Medulla oblongata (tissue), 1 donor: Measurements from ENCODE around the gene HLX.

Experiments
- DNase-seq: peaks from one replicate; pipeline ENCODE4 v3.0.0-alpha.2; 2015; ENCODE audit errors: extremely low spot score

HLX gene

DNA sequence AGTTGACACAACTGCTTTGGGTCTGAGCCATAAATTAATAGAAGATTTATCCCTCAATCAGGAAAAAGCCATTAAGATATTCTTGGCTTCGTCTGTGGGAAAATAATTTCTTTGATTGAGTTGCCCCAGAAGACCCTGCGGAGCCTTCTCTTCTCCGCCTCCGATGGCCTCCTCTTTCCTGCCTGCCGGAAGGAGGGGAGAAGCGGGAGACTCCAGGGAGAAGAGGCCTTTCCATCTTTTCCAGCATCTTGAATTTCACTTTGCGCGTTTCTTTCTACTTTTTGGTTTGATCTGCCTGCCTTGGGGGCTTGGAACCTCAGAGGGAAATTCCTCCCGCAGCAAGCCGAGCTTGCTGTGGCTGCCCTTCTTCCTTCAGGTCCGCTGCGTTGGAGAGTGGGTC, 16.8 kb downstream of the HLX start:
- DNase-seq = no peak

DNA sequence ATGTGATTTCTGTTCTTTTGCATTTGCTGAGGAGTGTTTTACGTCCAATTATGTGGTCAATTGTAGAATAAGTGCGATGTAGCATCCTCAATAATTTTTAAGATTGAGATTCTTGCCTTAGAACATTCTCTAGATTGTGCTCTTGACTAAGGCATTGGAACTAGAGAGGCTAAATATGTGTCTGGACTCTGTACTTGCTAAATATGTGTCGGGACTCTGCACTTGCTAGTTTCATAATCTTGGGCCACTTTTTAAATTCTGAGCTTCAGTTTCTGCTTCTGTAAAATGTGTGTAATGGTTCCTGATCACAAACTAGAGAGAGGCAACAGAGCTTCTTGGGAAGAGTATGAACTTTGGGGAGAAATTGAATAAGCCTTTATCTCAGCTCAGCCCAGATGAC, 21.6 kb downstream of the HLX start:
- DNase-seq = no peak

DNA sequence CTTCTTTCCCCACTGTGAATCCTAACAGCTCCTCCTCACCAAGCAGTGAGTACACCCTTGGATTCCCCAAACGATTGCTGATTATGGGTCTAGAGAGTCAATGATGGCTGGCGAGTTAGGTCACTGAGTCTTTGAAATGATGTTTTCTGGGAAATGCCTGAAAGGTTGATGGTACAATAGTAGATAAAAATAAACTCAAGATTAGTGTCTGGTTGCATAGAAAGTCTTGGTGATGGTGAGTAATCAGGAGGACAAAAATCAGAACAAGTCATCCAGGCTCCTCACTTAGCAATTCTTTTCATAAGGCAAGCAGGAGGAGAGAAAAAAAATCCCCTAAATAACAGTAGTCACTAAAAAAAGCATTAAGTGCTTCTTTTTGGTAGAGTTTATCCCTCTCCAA, 22.6 kb downstream of the HLX start:
- no peak for DNase-seq

DNA sequence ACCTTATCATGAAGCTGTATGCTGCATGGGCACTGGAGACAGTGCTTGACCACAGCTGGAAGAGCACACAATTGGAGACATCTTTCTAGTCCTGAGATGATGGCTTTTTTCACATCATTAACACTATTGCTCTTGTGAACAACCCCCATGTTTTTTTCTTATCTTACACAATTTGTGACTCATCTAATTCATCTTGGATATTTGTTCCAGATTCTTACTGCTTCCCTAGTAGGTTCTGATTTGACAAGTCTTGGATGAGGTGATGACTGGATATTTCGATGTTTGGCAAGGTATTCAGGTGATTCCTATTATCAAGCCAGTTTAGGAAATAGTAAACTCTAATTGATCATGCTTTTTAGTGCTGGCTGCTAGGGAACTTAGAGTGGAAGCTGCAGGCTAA, 23.7 kb downstream of the HLX start:
- no peak for DNase-seq

DNA sequence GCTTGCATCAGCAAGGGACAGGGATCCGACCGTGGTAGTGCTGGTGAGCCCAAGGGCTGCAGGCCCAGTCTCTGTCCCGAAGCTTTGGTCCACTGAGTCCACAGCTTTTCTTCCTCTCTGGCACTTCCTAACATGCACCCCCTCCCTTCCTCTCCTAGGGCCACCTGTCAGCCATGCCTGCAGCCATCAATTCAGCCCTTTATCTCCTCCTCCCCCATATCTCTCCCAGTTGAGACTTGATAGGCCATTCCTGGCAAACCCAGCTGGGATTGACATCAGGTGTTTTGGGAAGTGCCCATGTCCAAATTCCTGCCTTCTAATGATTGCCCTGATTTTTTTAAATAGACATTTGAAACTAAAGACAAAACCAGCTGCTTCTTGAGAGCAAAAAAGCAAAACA, 25.6 kb downstream of the HLX start:
- no peak for DNase-seq

DNA sequence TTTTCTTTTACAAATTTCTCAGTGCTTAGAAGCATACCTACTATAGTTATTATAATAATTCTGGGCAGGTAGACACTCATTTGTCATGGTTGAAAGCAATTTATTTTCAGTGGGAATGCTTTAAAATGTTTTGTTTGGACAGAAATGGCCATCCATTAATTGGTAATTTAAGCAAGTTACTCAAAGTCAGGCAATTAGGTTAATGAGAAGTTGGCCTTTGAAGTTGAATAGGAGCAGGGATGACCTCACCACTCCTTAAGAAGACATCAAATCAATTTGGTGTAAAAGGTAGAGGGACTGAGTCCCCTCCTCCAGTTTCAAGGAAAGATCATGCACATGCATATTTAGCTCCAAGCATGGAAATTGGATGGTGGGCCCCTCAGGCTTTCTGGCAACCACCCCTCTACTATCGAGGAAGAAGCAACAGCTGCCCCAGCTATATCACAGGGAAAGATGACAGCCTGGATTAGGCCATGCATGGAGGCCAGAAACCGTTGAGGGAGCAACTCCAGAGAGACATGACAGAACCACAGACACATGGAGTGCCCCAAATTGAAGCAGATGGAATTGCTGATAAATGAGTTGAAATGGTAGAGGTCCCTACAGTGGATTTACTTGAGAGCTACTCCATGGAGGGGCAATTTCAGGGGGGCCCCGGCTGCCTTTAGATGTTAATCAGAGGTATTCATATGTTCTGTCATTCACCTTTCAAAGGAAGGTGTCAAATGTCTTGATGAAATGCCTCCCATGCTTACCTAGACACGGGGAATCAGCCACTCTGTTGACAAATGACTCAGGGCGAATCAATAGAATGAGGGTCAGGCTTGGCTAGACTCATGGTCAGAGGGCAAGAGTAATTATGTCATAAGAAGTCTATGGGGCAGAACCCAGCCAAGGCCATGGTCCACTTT, 26.7 kb downstream of the HLX start:
- no peak for DNase-seq

DNA sequence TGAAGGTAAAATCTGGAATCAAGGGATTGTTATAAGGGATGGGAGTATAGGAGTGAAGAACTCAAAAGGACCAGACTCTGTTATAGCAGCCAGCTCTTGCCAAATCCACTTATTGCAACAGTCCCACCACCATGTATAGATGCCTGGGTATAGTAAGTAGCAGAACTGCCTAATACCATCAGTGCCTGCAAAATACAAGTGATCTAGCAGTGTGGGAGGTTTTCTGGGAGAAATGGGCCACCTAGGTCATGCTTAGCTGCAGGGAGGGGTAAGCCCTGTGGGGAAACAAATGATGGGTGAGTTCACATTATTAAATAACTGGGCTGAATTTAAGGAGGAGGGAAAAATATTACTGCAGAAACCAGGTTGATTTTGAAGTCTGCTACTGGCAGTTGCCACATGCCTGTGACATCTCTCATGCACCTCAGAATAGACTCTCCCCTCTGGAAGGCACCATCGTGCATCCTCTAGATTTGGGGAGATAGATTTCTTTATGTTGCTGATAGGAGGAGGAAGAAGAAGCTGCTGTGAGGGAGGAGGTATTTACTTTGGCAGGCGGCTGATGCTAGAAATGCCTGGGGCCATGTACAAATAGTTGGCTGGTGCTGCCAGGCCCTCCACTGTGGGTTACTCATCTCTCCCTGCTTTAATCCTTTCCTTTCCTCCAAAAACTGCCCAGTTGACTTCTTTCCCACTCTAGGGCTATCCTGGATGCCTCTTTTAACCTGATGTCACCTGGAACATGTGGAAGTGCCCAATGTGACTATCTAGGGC, 27.5 kb downstream of the HLX start:
- DNase-seq = no peak

DNA sequence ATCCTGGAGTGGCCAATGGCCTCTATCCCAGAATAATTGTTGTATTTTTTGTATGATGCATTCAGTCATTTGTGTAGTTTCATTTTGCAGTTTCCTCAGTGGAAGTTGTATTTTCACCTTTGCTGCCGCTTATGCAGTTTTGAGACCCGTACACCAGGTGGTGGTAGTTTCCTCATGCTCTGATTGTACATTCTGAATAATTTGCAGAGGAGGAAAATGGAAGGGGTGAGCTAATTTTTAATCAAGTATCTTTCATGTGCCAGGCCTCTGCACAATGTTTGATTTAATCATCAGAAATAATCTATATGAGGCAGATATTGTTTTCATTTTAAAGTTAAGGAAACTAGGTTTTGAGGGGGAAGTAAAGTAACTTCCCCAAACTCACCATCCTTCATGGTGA, 29.5 kb downstream of the HLX start:
- no peak for DNase-seq

DNA sequence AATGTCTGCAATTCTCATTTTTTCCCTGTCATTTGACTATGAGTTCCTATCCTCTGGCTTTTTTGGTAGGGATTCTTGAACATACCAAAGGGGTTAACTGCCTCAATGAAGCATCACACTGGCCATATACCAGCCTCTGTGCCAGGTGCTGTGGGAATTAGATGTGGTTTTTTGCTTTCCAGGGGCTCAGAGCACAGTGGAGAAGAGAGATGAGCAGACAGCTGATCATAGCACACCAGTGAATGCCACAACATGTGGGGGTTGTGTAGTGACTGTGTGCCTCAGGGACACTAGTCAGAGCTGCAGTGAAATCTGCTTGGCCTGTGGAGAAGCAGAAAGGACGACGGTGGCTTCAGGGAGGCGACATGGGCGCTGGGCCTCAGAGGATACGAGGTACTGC, 30.8 kb downstream of the HLX start:
- no peak for DNase-seq

DNA sequence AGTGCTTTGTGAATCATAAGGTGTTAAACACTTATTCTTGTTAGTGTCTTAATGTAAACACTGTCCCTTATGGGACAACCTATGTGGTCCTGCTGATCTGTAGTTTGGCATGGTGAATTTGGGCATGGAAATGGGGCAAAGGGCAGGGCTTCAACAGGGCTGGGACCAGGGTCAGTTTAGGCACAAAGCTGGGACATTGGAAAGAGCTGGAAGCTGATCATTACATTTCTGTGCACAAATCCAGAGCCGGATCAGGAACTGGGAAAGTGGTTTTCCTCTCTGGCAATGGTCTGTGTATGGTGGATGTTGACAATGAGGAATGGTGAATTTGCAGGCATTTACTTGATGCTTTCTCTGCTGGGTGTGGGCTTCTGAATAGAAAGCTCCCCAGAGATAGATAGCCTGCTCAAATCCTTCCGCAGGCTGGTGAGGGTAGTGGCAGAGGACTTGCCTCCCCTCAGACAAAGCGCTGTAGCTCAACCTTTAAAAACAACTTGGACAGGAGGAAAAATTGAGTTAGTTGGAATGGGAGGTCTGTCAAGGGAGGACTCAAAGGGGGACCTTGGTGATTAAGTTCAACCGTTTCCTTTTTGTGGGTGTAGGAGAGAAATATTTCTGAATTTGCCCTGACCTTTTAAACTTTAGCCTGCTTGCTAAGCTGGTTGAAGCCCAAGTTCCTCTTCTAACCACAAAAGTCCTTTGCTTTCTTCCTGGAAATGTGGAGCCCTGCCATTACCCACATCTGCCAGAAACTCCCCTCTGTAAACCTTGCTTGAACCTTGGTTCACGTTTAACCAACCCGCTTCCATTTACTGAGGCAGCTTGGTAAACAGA, 35.3 kb downstream of the HLX start:
- no peak for DNase-seq

DNA sequence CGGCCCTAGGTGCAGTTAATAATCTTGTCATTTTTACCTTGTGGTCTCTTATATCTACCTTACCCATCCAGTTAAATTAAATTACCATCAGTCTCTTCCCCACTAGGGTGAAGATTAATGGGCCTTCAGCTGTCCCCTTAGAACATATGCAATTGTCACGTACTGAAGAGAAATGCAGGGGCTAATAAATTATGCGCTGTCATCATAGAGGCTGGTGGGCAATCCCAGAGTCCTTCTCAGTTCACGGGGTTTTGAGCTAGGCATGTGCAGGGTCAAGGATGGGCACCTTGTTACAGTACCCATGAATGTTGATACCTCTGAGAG, 35.8 kb downstream of the HLX start:
- DNase-seq = no peak

DNA sequence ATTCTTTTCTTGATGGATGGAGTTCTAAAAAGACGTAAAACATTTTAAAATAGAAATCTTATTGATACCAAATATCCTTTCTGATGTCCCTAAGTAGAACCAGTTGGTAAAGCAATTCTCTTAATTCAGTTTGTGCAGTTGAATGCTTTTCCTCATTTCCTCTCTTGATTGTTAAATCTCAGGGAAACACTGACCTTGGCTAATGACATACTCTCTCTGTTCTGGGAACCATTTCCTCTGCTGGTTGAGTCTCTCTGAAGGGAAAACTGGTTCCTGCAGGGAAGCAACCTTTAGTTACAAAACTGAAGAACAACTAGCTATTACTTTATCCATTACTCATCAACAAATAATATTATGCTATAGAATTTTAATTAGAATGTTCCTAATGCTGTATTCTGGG, 36.7 kb downstream of the HLX start:
- no peak for DNase-seq

DNA sequence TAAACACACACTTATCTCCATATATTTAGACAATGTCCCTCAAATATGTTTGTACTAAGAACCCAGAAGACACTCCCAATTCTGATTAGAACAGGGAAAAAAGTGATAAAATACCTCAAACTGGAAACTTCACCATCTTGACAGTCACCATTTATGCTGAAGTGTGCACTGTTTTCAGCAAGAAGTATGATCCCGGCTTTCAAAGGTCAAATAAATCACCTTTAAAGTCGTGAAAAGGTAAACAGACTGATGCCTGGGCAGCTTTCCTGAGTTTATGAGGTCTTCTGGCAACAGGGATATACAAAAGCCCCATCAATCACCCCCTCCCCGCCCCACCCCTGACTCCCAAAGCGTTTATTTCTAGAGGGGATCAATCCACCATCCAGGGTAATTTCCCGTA, 37.9 kb downstream of the HLX start:
- no peak for DNase-seq

DNA sequence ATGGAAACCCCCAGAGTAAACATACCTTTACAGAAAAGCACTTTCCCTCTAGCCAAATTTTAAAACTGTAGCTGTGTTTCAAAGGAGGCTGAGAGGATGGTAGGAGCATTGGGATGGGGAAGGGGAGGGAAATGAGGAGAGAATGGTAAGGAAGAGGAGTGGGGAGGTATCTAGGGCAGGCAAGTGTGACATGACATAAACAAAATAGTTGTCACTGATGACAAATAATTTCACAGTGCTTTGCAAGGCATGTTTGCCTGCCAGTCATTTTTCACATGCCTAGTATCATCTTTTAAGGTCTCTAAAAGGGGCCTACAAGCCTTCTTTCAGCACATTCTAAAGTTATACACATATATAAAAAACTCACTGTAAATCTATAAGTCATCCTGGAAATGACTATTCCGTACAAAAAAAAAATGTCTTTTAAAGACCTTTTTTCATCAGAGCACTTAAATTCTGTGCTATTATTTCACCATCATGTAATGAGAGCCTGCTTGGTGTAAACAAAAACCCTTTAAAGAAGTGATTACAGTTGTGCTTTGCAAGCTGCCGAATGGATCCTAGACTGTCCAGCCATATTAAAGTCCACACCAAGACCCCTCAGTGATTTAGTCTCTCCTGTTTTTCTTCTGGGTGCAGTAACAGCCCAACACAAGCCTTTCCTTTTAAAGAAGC, 38.4 kb downstream of the HLX start:
- DNase-seq = no peak

DNA sequence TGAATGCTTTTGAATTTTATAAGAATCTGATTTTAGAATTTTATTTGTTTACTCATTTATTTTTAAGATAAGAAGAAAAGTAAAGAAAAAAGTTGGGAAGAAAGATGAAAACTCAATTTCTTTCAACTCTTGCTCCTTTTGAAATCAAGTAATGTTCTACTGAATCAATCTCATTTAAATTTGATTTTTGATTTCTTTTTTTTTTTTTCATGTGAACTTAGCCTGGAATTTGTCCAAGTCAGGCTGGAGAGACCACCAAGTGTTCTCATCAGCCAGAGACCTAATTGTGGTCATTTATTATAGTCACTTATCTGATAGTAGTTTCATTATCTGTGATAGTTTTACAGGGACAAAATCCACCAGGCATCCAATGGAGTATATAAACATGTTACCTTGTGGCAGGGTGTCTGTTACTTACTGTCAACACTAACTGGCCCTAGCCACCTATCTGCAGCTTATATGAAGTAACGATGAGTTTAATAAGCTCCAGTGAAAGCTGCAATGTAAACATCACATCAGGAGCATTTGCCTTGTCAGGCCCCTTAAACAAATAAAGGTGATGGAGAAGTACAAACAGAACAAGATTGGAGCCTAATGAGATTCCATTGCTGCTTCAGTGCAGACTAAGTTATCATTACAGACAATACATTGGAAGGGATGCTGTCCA, 39.2 kb downstream of the HLX start:
- DNase-seq = no peak

DNA sequence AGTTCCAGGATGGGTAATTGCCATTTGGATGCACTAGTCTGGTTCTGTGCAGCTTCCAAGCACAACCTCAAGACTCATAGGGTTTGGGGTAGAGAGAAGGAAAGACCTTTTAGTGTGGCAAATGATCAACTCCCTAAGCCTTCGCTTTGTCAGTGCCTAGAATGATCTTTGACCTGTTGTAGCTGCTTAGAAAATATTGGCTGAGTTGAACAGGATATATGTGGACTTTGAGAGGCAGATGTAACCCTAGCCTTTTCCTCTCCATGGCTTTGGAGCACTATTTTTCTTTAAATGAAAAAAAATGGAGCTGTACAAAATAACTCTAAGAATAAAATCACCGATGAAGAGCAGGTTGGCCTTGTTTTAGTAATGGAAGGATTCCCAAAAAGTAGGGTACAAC, 41.7 kb downstream of the HLX start:
- no peak for DNase-seq

DNA sequence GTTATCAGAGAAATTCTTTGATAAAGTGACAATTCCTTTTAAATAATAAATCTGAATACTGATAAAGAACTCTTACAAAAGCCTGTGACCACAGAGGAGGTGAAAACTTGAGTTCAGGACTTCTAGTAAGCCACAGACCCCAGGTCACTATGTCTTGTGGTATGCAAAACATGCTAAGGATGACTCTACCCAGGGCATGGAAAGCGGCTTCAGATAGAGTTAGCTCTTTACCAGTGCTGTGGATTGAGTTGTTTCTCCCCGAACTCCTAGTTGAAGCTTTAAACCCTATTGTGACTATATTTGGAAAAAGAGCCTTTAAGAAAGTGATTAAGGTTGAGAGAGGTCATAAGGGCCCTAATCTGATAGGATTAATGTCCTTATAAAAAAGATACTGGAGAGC, 42.3 kb downstream of the HLX start:
- DNase-seq = no peak

DNA sequence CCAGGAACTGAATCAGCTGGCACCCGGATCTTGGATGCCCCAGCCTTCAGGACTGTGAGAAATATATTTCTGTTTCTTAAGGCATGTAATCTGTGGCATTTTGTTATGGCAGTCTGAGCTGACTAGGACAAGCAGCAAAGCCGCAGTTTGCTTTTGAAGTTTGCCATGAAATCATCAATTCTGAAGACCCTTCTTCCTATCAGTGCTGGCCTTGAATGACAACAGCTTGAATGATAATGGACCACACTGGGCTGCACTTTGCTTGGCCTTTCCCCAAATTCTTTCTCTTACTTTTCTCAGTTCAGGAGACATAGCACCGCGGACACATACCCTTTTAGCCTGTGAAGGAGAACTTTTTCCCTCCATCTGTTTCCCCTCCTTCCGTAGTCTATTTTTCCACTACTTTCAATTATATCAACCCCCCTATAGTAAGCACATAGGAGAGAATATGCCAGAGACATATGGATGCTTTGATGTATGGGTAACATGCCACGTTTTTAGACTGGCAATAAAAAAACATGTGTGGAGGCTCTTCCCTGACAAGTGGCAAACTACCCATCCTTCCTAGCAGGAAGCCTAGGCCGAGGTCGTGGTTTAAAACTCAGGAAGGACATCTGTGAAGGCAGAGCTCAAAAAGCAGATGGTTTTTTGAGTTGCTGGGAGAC, 42.9 kb downstream of the HLX start:
- no peak for DNase-seq

DNA sequence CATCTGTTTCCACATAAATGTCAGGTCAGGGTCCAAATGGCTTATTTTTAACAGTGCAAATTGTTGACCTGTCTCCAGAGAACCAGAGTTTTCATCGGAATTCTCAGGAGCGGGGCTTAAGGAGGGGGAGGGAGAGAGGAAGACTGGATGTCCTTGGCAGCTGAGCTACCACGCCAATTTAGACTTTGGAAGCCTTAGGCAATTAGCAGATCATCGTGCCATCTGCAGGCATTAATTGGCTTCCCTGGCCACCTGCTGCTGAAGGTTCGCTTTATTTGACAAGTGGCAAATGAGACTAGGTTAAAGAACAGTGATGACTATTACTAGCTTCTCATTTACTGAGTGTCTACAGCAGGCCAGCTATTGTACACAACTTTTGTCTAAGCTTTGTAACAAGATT, 43.7 kb downstream of the HLX start:
- no peak for DNase-seq

DNA sequence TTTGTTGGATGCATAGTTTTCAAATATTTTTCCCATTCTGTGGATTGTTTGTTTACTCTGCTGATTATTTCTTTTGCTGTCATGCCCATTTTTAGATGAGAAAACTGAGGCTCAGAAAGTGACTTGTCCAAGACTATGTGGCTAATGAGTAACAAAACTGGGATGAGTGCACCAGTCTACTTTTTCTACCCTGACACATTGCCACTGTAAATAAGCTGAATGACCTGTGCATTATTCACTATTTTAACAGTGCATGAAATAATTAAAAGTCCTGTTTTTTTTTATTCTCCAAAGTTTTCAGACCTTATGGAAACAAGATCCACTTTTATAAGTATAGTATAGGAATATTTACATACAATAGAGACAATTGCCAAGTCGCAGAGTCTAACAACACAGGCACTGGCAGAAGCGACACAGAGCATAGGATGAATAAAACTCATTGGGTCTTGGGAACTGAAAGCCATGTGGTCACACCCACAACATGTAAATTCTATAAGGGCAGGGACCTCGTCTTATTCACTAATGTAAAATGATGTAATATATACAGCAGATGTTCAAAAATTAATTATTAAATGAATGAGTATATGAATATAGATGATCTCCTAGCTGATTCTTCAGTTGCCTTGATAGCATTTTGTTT, 45.2 kb downstream of the HLX start:
- no peak for DNase-seq
